HEK293 (cell line): ENCODE results near the gene DAGLB.

Experiments
- CTCF ChIA-PET: fragments of 350-600 bp; formaldehyde crosslinking; extraction: SDS; loops from one replicate; lab custom pipeline; 2021; ENCODE audit warnings: antibody characterized with exemption; lab: Yijun Ruan, JAX
- POLR2A ChIA-PET: fragments of 300-600 bp; formaldehyde crosslinking; extraction: SDS; loops from one replicate; lab custom pipeline; 2020; ENCODE audit warnings: antibody characterized with exemption, inconsistent platforms; lab: Yijun Ruan, JAX
- H3K27ac ChIP-seq: fragments of 200-500 bp; sonication (Bioruptor generic); 2 replicates; pipeline ENCODE4 v1.5.1; 2014; ENCODE audit warnings: low read depth, low read length, control low read depth, inconsistent platforms; ENCODE audit errors: extremely low read depth
- H3K36me3 ChIP-seq, 2 experiments: fragments of 200-500 bp in 1 of 2; sonication (Bioruptor generic) in 1 of 2; 1 replicate in 1 of 2; 2 replicates in 1 of 2; pipeline ENCODE4 v1.5.1; 2014 to 2017; ENCODE audit warnings: inconsistent platforms in 2 of 2, low read length in 2 of 2; ENCODE audit not compliant: control insufficient read depth in 2 of 2, insufficient read depth in 1 of 2
- H3K4me1 ChIP-seq: fragments of 200-500 bp; sonication (Bioruptor generic); 2 replicates; pipeline ENCODE4 v1.5.1; 2014; ENCODE audit warnings: mild to moderate bottlenecking, low read length, inconsistent platforms; ENCODE audit not compliant: control insufficient read depth, insufficient read depth
- H3K4me3 ChIP-seq: 2 replicates; pipeline ENCODE4 v1.5.1; 2011; ENCODE audit warnings: low read depth, mild to moderate bottlenecking, control low read depth, low read length, moderate library complexity
- H3K9me3 ChIP-seq: fragments of 200-500 bp; sonication (Bioruptor generic); 2 replicates; pipeline ENCODE4 v1.5.1; 2014; ENCODE audit warnings: low read depth, low read length, inconsistent platforms; ENCODE audit not compliant: control insufficient read depth, insufficient read depth
- FEZF1 ChIP-seq: fragments of 450-650 bp; formaldehyde crosslinking; IDR thresholded peaks from 2 replicates; pipeline ENCODE4 v1.5.1; 2016; ENCODE audit warnings: missing biosample characterization, missing genetic modification characterization
- GLI4 ChIP-seq: fragments of 450-650 bp; formaldehyde crosslinking; IDR thresholded peaks from 2 replicates; pipeline ENCODE4 v1.5.1; 2016; ENCODE audit warnings: missing biosample characterization, missing genetic modification characterization
- YY1 ChIP-seq: fragments of 450-650 bp; formaldehyde crosslinking; IDR thresholded peaks from 2 replicates; pipeline ENCODE4 v1.5.1; 2018; ENCODE audit warnings: missing biosample characterization, missing genetic modification characterization
- ZBTB1 ChIP-seq: fragments of 450-650 bp; formaldehyde crosslinking; IDR thresholded peaks from 2 replicates; pipeline ENCODE4 v1.5.1; 2016; ENCODE audit warnings: missing biosample characterization, missing genetic modification characterization
- ZFHX2 ChIP-seq: fragments of 450-650 bp; formaldehyde crosslinking; conservative IDR thresholded peaks from 2 replicates; pipeline ENCODE4 v1.5.1; 2016; ENCODE audit warnings: missing biosample characterization, missing genetic modification characterization
- ZNF132 ChIP-seq: fragments of 450-650 bp; formaldehyde crosslinking; IDR thresholded peaks from 2 replicates; pipeline ENCODE4 v1.5.1; 2017; ENCODE audit warnings: missing biosample characterization, missing genetic modification characterization, borderline replicate concordance
- ZNF146 ChIP-seq: fragments of 450-650 bp; formaldehyde crosslinking; IDR thresholded peaks from 2 replicates; pipeline ENCODE4 v1.5.1; 2016; ENCODE audit warnings: missing biosample characterization, missing genetic modification characterization
- ZNF169 ChIP-seq: fragments of 450-650 bp; formaldehyde crosslinking; IDR thresholded peaks from 2 replicates; pipeline ENCODE4 v1.5.1; 2016; ENCODE audit warnings: missing biosample characterization, missing genetic modification characterization
- ZNF175 ChIP-seq: fragments of 450-650 bp; formaldehyde crosslinking; IDR thresholded peaks from 2 replicates; pipeline ENCODE4 v1.5.1; 2016; ENCODE audit warnings: missing biosample characterization, missing genetic modification characterization
- ZNF19 ChIP-seq: fragments of 450-650 bp; formaldehyde crosslinking; IDR thresholded peaks from 2 replicates; pipeline ENCODE4; 2016; ENCODE audit warnings: missing biosample characterization, missing genetic modification characterization, low read depth
- ZNF302 ChIP-seq: fragments of 450-650 bp; formaldehyde crosslinking; IDR thresholded peaks from 2 replicates; pipeline ENCODE4 v1.5.1; 2016; ENCODE audit warnings: missing biosample characterization, missing genetic modification characterization, low read depth
- ZNF426 ChIP-seq: fragments of 450-650 bp; formaldehyde crosslinking; IDR thresholded peaks from 2 replicates; pipeline ENCODE4 v1.5.1; 2017; ENCODE audit warnings: missing biosample characterization, missing genetic modification characterization, mild to moderate bottlenecking, inconsistent platforms, moderate library complexity
- ZNF501 ChIP-seq: fragments of 450-650 bp; formaldehyde crosslinking; IDR thresholded peaks from 2 replicates; pipeline ENCODE4 v1.5.1; 2016; ENCODE audit warnings: missing biosample characterization, missing genetic modification characterization
- ZNF530 ChIP-seq: fragments of 450-650 bp; formaldehyde crosslinking; IDR thresholded peaks from 2 replicates; pipeline ENCODE4 v1.5.1; 2016; ENCODE audit warnings: low read depth, missing biosample characterization, missing genetic modification characterization
- ZNF558 ChIP-seq: fragments of 450-650 bp; formaldehyde crosslinking; IDR thresholded peaks from 2 replicates; pipeline ENCODE4 v1.5.1; 2016; ENCODE audit warnings: missing biosample characterization, missing genetic modification characterization
- ZNF623 ChIP-seq: fragments of 450-650 bp; formaldehyde crosslinking; IDR thresholded peaks from 2 replicates; pipeline ENCODE4 v1.5.1; 2016; ENCODE audit warnings: missing biosample characterization, missing genetic modification characterization
- ZNF654 ChIP-seq: fragments of 450-650 bp; formaldehyde crosslinking; IDR thresholded peaks from 2 replicates; pipeline ENCODE4 v1.5.1; 2016; ENCODE audit warnings: low read depth, missing biosample characterization, missing genetic modification characterization
- ZNF664 ChIP-seq: fragments of 450-650 bp; formaldehyde crosslinking; IDR thresholded peaks from 2 replicates; pipeline ENCODE4 v1.5.1; 2016; ENCODE audit warnings: missing biosample characterization, missing genetic modification characterization
- ZNF777 ChIP-seq: fragments of 450-650 bp; formaldehyde crosslinking; IDR thresholded peaks from 2 replicates; pipeline ENCODE4 v1.5.1; 2017; ENCODE audit warnings: missing biosample characterization, missing genetic modification characterization, borderline replicate concordance
- ZNF830 ChIP-seq: fragments of 450-650 bp; IDR thresholded peaks from 2 replicates; pipeline ENCODE4 v1.5.0; 2018; ENCODE audit warnings: missing biosample characterization, missing genetic modification characterization, low read depth, mild to moderate bottlenecking, moderate library complexity
- ZSCAN23 ChIP-seq: fragments of 450-650 bp; formaldehyde crosslinking; IDR thresholded peaks from 2 replicates; pipeline ENCODE4 v1.5.1; 2016; ENCODE audit warnings: missing biosample characterization, missing genetic modification characterization
- ZSCAN30 ChIP-seq: fragments of 450-650 bp; IDR thresholded peaks from 2 replicates; pipeline ENCODE4 v1.5.1; 2018; ENCODE audit warnings: missing biosample characterization, mild to moderate bottlenecking, missing genetic modification characterization, moderate library complexity
- TF ChIP-seq, protein P1 (sequence below): fragments of 450-650 bp; formaldehyde crosslinking; IDR thresholded peaks from 2 replicates; pipeline ENCODE4 v1.5.1; 2016; ENCODE audit warnings: missing biosample characterization, missing genetic modification characterization, low read depth
- TF ChIP-seq, protein P2 (sequence below): fragments of 450-650 bp; formaldehyde crosslinking; IDR thresholded peaks from 2 replicates; pipeline ENCODE4 v1.5.1; 2016; ENCODE audit warnings: missing biosample characterization, missing genetic modification characterization
- TF ChIP-seq, protein P3 (sequence below): fragments of 450-650 bp; formaldehyde crosslinking; IDR thresholded peaks from 2 replicates; pipeline ENCODE4 v1.5.1; 2016; ENCODE audit warnings: missing biosample characterization, missing genetic modification characterization
- TF ChIP-seq, protein P4 (sequence below): fragments of 450-650 bp; IDR thresholded peaks from 2 replicates; pipeline ENCODE4 v1.5.1; 2018; ENCODE audit warnings: missing biosample characterization, mild to moderate bottlenecking, missing genetic modification characterization
- TF ChIP-seq, protein P5 (sequence below): fragments of 450-650 bp; formaldehyde crosslinking; IDR thresholded peaks from 2 replicates; pipeline ENCODE4 v1.5.1; 2016; ENCODE audit warnings: missing biosample characterization, missing genetic modification characterization
- TF ChIP-seq, protein P6 (sequence below): fragments of 450-650 bp; formaldehyde crosslinking; IDR thresholded peaks from 2 replicates; pipeline ENCODE4 v1.5.1; 2017; ENCODE audit warnings: missing biosample characterization, missing genetic modification characterization
- TF ChIP-seq, protein P7 (sequence below): fragments of 450-650 bp; formaldehyde crosslinking; IDR thresholded peaks from 2 replicates; pipeline ENCODE4 v1.5.1; 2017; ENCODE audit warnings: missing biosample characterization, missing genetic modification characterization

The DAGLB gene

DNA sequence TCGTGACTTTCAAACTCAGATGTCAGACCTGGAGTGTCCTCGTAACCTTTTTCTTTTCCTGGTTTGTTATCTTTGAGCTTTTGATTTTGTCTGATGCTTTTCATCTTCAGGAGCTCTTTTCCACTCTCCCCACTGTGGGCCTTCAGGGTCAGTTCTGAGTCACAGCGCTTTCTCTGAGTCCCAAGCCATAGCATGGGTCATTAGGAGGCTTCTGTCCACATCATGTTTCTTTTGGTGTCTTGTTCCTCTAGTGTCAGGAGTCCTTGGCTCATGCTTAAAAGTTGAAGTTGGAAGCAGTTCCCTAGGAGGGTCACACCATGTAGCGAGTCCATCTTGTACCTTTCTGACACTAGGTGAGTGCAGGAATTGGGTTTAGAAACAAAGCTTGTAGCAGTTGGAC lies 40.3 kb downstream of the DAGLB start:
- Histone ChIP-seq H3K4me3 (no peak overlapping the region), H3K36me3 (peaks cover 44 to 82% of the 10 kb centered on the region in 2 experiments), H3K27ac (no peak overlapping the region), H3K4me1 (no peaks in the 10 kb centered on the region), H3K9me3 (no peaks in the 10 kb centered on the region)
- ChIA-PET POLR2A (interaction anchor here (0.6 to 1.3 kb wide), 2 partner anchors 9 to 285 kb away, joined by 3 read pairs; no protein-coding TSS in a partner anchor), CTCF (no interaction called here)
- TF ChIP-seq, protein P1, sequence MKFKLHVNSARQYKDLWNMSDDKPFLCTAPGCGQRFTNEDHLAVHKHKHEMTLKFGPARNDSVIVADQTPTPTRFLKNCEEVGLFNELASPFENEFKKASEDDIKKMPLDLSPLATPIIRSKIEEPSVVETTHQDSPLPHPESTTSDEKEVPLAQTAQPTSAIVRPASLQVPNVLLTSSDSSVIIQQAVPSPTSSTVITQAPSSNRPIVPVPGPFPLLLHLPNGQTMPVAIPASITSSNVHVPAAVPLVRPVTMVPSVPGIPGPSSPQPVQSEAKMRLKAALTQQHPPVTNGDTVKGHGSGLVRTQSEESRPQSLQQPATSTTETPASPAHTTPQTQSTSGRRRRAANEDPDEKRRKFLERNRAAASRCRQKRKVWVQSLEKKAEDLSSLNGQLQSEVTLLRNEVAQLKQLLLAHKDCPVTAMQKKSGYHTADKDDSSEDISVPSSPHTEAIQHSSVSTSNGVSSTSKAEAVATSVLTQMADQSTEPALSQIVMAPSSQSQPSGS, result no peak
- no peak for TF ChIP-seq ZNF132 (tag by site-specific recombination)
- TF ChIP-seq, protein P2, sequence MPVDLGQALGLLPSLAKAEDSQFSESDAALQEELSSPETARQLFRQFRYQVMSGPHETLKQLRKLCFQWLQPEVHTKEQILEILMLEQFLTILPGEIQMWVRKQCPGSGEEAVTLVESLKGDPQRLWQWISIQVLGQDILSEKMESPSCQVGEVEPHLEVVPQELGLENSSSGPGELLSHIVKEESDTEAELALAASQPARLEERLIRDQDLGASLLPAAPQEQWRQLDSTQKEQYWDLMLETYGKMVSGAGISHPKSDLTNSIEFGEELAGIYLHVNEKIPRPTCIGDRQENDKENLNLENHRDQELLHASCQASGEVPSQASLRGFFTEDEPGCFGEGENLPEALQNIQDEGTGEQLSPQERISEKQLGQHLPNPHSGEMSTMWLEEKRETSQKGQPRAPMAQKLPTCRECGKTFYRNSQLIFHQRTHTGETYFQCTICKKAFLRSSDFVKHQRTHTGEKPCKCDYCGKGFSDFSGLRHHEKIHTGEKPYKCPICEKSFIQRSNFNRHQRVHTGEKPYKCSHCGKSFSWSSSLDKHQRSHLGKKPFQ (tag by site-specific recombination), result no peak
- no peak for TF ChIP-seq ZNF558
- TF ChIP-seq ZNF302 (tag by site-specific recombination), result no peak
- TF ChIP-seq, protein P3, sequence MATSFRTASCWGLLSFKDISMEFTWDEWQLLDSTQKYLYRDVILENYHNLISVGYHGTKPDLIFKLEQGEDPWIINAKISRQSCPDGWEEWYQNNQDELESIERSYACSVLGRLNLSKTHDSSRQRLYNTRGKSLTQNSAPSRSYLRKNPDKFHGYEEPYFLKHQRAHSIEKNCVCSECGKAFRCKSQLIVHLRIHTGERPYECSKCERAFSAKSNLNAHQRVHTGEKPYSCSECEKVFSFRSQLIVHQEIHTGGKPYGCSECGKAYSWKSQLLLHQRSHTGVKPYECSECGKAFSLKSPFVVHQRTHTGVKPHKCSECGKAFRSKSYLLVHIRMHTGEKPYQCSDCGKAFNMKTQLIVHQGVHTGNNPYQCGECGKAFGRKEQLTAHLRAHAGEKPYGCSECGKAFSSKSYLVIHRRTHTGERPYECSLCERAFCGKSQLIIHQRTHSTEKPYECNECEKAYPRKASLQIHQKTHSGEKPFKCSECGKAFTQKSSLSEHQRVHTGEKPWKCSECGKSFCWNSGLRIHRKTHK, result no peak
- TF ChIP-seq, protein P4, sequence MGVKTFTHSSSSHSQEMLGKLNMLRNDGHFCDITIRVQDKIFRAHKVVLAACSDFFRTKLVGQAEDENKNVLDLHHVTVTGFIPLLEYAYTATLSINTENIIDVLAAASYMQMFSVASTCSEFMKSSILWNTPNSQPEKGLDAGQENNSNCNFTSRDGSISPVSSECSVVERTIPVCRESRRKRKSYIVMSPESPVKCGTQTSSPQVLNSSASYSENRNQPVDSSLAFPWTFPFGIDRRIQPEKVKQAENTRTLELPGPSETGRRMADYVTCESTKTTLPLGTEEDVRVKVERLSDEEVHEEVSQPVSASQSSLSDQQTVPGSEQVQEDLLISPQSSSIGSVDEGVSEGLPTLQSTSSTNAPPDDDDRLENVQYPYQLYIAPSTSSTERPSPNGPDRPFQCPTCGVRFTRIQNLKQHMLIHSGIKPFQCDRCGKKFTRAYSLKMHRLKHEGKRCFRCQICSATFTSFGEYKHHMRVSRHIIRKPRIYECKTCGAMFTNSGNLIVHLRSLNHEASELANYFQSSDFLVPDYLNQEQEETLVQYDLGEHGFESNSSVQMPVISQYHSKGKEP (tag by site-specific recombination), result no peak
- TF ChIP-seq, protein P5, sequence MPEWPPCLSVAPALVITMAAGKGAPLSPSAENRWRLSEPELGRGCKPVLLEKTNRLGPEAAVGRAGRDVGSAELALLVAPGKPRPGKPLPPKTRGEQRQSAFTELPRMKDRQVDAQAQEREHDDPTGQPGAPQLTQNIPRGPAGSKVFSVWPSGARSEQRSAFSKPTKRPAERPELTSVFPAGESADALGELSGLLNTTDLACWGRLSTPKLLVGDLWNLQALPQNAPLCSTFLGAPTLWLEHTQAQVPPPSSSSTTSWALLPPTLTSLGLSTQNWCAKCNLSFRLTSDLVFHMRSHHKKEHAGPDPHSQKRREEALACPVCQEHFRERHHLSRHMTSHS (tag by site-specific recombination), result no peak
- TF ChIP-seq GLI4 (tag by site-specific recombination), result no peak
- TF ChIP-seq ZNF664 (tag by site-specific recombination), result no peak
- no peak for TF ChIP-seq ZNF501 (tag by site-specific recombination)
- TF ChIP-seq ZSCAN30 (tag by site-specific recombination), result no peak
- TF ChIP-seq YY1 (tag by site-specific recombination), result no peak
- TF ChIP-seq ZNF426, result no peak
- TF ChIP-seq ZNF777, result no peak
- no peak for TF ChIP-seq FEZF1
- TF ChIP-seq ZSCAN23 (tag by site-specific recombination), result no peak

DNA sequence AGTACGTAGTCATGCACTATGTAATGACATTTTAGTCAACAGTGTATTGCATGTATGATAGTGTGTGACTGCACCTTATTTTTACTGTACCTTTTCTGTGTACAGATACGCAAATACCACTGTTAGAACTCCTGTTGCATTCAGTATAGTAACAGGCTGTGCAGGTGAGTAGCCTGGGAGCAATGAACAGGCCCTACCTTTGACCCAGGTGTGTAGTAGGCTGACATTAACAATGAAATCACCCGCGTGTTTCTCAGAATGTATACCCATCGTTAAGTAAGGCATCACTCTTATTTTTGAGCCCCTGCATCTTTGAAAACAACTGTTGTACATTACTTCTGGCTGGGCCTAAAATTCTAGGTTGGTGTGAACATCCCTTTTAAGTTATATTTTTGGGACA lies 41.6 kb downstream of the DAGLB start:
- Histone ChIP-seq H3K4me3 (no peak overlapping the region), H3K9me3 (no peaks in the 10 kb centered on the region), H3K4me1 (no peaks in the 10 kb centered on the region), H3K27ac (no peak overlapping the region), H3K36me3 (peaks cover 32 to 82% of the 10 kb centered on the region in 2 experiments)
- ChIA-PET POLR2A (no interaction called here), CTCF (no interaction called here)
- TF ChIP-seq ZNF175 (no peak), ZNF19 (tag by site-specific recombination) (no peak), ZNF530 (no peak), ZNF169 (no peak), ZBTB1 (tag by site-specific recombination) (no peak), ZNF830 (tag by site-specific recombination) (no peak), ZNF146 (tag by site-specific recombination) (no peak), ZNF623 (tag by site-specific recombination) (no peak), ZNF654 (tag by site-specific recombination) (no peak), ZFHX2 (no peak)
- TF ChIP-seq, protein P6, sequence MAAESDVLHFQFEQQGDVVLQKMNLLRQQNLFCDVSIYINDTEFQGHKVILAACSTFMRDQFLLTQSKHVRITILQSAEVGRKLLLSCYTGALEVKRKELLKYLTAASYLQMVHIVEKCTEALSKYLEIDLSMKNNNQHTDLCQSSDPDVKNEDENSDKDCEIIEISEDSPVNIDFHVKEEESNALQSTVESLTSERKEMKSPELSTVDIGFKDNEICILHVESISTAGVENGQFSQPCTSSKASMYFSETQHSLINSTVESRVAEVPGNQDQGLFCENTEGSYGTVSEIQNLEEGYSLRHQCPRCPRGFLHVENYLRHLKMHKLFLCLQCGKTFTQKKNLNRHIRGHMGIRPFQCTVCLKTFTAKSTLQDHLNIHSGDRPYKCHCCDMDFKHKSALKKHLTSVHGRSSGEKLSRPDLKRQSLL, result no peak
- TF ChIP-seq, protein P7, sequence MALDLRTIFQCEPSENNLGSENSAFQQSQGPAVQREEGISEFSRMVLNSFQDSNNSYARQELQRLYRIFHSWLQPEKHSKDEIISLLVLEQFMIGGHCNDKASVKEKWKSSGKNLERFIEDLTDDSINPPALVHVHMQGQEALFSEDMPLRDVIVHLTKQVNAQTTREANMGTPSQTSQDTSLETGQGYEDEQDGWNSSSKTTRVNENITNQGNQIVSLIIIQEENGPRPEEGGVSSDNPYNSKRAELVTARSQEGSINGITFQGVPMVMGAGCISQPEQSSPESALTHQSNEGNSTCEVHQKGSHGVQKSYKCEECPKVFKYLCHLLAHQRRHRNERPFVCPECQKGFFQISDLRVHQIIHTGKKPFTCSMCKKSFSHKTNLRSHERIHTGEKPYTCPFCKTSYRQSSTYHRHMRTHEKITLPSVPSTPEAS (tag by site-specific recombination), result no peak
